Caco-2 (cell line): ENCODE results near the gene NPR1. TPM values are rescaled to one million over a fixed set of nuclear protein-coding genes. Genes with fewer than 3 reads are reported as not detected.

Source experiments
- BruUV-seq: library from RNA; stranded (reverse); fragments of 400-500 nt; replicated peaks from 2 replicates; lab custom pipeline; 2021; lab: Mats Ljungman, UMichigan
- CTCF ChIA-PET: fragments of 300-600 bp; sonication (Branson Sonifier 250); formaldehyde crosslinking; loops from one replicate; lab custom pipeline; 2022; ENCODE audit warnings: antibody characterized with exemption; lab: Charles Lee
- POLR2A ChIA-PET: fragments of 300-600 bp; sonication (Branson Sonifier 250); formaldehyde crosslinking; loops from one replicate; lab custom pipeline; 2022; ENCODE audit warnings: antibody characterized with exemption; lab: Charles Lee
- DNase-seq, 2 experiments: peaks; one replicate each; pipeline versions ENCODE4 v3.0.0 to v3.0.0-alpha.2; 2020 to 2022
- H3K27me3 ChIP-seq: replicated peaks from 2 replicates; pipeline ENCODE4 v1.6.0; 2011; ENCODE audit warnings: low read length; ENCODE audit not compliant: control insufficient read depth, insufficient read depth
- H3K36me3 ChIP-seq: 2 replicates; pipeline ENCODE4 v1.5.1; 2011; ENCODE audit warnings: low read length; ENCODE audit not compliant: control insufficient read depth, insufficient read depth
- H3K4me1 ChIP-seq: fragments of 250-450 bp; sonication (Bioruptor Pico); 2 replicates; pipeline ENCODE4 v1.5.1; 2020; ENCODE audit warnings: mild to moderate bottlenecking
- H3K4me3 ChIP-seq: 2 replicates; pipeline ENCODE4 v1.5.1; 2011; ENCODE audit warnings: low read depth, mild to moderate bottlenecking, control low read depth, low read length
- H3K9me3 ChIP-seq: fragments of 250-450 bp; sonication (Bioruptor Pico); 2 replicates; pipeline ENCODE4 v1.5.1; 2020; ENCODE audit warnings: mild to moderate bottlenecking, moderate library complexity
- H3K27ac Mint-ChIP-seq: one replicate; pipeline ENCODE4 v1.8.0; 2022; ENCODE audit warnings: mixed read lengths; ENCODE audit not compliant: unreplicated experiment
- H3K27me3 Mint-ChIP-seq: one replicate; pipeline ENCODE4 v1.8.0; 2022; ENCODE audit warnings: mixed read lengths; ENCODE audit not compliant: insufficient read depth, unreplicated experiment
- H3K36me3 Mint-ChIP-seq: one replicate; pipeline ENCODE4 v1.8.0; 2022; ENCODE audit warnings: mild to moderate bottlenecking, mixed read lengths; ENCODE audit not compliant: insufficient read depth, unreplicated experiment
- H3K4me1 Mint-ChIP-seq: one replicate; pipeline ENCODE4 v1.8.0; 2022; ENCODE audit warnings: low read depth, mixed read lengths; ENCODE audit not compliant: unreplicated experiment
- H3K4me3 Mint-ChIP-seq: one replicate; pipeline ENCODE4 v1.8.0; 2022; ENCODE audit warnings: mild to moderate bottlenecking, moderate library complexity, mixed read lengths; ENCODE audit not compliant: unreplicated experiment
- H3K9me3 Mint-ChIP-seq: one replicate; pipeline ENCODE4 v1.8.0; 2022; ENCODE audit warnings: mixed read lengths; ENCODE audit not compliant: unreplicated experiment
- intact Hi-C: fragments of 100-400 bp; cut with micrococcal nuclease; formaldehyde crosslinking; loops from one replicate; pipeline ENCODE4 v1.10.0; 2022; ENCODE audit not compliant: unreplicated experiment
- total RNA-seq: library from RNA; stranded (reverse); gene quantifications from 2 replicates; pipeline ENCODE4 v1.2.3, GENCODE V29; 2022
- TF ChIP-seq, protein P1 (sequence below), 2 experiments: fragments of 200-600 bp in 1 of 2; IDR thresholded peaks; 1 replicate in 1 of 2; 2 replicates in 1 of 2; pipeline versions ENCODE4 v1.5.1 to v1.8.0; 2011 to 2022; ENCODE audit warnings: antibody characterized with exemption in 1 of 2, control low read depth in 1 of 2, inconsistent platforms in 1 of 2, low read depth in 1 of 2, low read length in 1 of 2, mild to moderate bottlenecking in 1 of 2, moderate library complexity in 1 of 2; ENCODE audit not compliant: insufficient read depth in 1 of 2, severe bottlenecking in 1 of 2, unreplicated experiment in 1 of 2

NPR1 gene
- total RNA-seq, 1 experiment from 2014 or later, result 1.4 TPM

DNA sequence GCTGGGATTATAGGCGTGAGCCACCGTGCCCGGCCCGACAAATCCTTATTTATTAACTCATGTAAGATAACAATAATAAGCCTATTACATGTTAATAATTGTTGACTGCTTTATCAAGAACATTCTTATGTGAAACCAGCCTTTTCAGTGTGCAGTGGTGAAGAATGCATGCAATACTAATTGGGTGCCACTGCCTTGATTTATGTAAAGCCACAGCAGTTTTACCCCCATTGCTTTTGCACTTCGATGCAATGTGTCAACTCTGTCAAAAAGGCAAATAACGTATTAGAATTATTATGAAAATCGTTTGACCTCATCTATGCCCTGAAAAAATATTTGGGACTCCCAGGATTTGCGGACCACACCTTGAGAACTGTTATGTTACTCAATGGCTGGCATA, 18.3 kb downstream of the NPR1 start:
- H3K9me3 ChIP-seq, result no peaks in the 10 kb centered on the region
- BruUV-seq, result no TSS peak
- no peak for DNase-seq
- Mint-ChIP-seq H3K9me3 (no peaks in the 10 kb centered on the region), H3K36me3 (no peaks in the 10 kb centered on the region), H3K27ac (peak overlapping the region; percentile 53), H3K27me3 (no peaks in the 10 kb centered on the region), H3K4me1 (peaks cover 10% of the 10 kb centered on the region), H3K4me3 (no peak overlapping the region)
- H3K36me3 ChIP-seq, result no peaks in the 10 kb centered on the region
- POLR2A ChIA-PET, result interaction anchor here (1.1 kb wide), 1 partner anchor 31 kb away, joined by 3 read pairs; the partner anchor contains the start of gene INTS3
- H3K27me3 ChIP-seq, result no peaks in the 10 kb centered on the region
- CTCF ChIA-PET, result no interaction called here
- intact Hi-C loops, result no loop called here
- H3K4me1 ChIP-seq, result peaks cover 13% of the 10 kb centered on the region
- TF ChIP-seq, protein P1, sequence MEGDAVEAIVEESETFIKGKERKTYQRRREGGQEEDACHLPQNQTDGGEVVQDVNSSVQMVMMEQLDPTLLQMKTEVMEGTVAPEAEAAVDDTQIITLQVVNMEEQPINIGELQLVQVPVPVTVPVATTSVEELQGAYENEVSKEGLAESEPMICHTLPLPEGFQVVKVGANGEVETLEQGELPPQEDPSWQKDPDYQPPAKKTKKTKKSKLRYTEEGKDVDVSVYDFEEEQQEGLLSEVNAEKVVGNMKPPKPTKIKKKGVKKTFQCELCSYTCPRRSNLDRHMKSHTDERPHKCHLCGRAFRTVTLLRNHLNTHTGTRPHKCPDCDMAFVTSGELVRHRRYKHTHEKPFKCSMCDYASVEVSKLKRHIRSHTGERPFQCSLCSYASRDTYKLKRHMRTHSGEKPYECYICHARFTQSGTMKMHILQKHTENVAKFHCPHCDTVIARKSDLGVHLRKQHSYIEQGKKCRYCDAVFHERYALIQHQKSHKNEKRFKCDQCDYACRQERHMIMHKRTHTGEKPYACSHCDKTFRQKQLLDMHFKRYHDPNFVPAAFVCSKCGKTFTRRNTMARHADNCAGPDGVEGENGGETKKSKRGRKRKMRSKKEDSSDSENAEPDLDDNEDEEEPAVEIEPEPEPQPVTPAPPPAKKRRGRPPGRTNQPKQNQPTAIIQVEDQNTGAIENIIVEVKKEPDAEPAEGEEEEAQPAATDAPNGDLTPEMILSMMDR (IDR thresholded peaks at IDR 0.05; ENCODE audit: insufficient read depth in 1 of 2, low read depth in 1 of 2, low read length in 1 of 2, severe bottlenecking in 1 of 2, unreplicated experiment in 1 of 2), result no peak
- no peak overlapping the region for H3K4me3 ChIP-seq

DNA sequence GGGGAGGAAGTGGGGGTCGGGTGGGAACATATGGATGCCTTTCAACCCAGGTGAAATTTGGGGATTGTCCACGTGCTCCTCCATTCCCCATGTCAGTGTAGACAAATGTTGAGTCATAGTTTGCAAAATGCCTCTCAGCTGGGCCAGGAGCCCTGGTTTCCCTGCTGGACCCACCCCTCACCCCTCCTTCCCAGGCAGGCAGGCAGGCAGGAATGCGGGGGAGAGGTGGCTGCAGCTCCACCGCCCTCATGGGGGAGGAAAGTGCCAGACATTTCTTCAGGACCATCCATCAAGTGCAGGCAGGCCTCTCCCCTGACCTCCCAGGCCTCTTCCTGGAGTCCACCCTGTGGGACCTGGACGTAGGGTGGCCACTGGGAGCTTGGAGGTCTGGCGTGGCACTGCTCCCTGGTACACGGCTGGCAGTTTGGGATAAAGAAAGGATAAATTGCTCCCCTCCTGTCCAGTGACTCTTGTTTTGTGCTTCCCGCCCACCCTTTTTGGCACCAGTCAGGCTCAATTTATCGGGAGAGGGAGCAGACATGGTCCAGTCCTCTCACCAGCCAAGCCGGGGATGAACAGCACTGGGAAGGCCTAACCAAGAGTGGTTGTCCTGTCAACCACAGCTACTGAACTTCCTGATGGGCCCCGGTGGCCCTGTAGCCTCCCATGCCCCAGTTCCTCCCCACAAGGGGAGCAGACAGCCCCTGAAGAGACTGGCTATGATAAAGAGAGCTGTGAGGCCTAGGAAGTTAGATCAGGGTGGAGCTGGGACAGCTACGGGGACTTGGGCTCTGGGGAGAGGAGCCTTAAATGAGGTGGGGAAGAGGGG, 18.9 kb downstream of the NPR1 start:
- H3K27me3 Mint-ChIP-seq, result no peaks in the 10 kb centered on the region
- no TSS peak for BruUV-seq
- Histone ChIP-seq H3K27me3 (no peaks in the 10 kb centered on the region), H3K4me3 (no peak overlapping the region), H3K4me1 (peaks cover 13% of the 10 kb centered on the region), H3K36me3 (no peaks in the 10 kb centered on the region), H3K9me3 (no peaks in the 10 kb centered on the region)
- TF ChIP-seq, protein P1 (IDR thresholded peaks at IDR 0.05; ENCODE audit: insufficient read depth in 1 of 2, low read depth in 1 of 2, low read length in 1 of 2, severe bottlenecking in 1 of 2, unreplicated experiment in 1 of 2), result no peak
- ChIA-PET POLR2A (interaction anchor here (1.1 kb wide), 1 partner anchor 30 kb away, joined by 3 read pairs; the partner anchor contains the start of gene INTS3), CTCF (interaction anchor here (0.7 kb wide), 1 partner anchor 265 kb away, joined by 3 read pairs; the partner anchor contains the start of gene SLC39A1)
- peaks cover 10% of the 10 kb centered on the region for H3K4me1 Mint-ChIP-seq
- H3K9me3 Mint-ChIP-seq, result no peaks in the 10 kb centered on the region
- H3K36me3 Mint-ChIP-seq, result no peaks in the 10 kb centered on the region
- no peak overlapping the region for H3K4me3 Mint-ChIP-seq
- peak overlapping the region; percentile 53 for H3K27ac Mint-ChIP-seq
- intact Hi-C loops, result no loop called here
- peak; percentile 68 to 82 for DNase-seq

DNA sequence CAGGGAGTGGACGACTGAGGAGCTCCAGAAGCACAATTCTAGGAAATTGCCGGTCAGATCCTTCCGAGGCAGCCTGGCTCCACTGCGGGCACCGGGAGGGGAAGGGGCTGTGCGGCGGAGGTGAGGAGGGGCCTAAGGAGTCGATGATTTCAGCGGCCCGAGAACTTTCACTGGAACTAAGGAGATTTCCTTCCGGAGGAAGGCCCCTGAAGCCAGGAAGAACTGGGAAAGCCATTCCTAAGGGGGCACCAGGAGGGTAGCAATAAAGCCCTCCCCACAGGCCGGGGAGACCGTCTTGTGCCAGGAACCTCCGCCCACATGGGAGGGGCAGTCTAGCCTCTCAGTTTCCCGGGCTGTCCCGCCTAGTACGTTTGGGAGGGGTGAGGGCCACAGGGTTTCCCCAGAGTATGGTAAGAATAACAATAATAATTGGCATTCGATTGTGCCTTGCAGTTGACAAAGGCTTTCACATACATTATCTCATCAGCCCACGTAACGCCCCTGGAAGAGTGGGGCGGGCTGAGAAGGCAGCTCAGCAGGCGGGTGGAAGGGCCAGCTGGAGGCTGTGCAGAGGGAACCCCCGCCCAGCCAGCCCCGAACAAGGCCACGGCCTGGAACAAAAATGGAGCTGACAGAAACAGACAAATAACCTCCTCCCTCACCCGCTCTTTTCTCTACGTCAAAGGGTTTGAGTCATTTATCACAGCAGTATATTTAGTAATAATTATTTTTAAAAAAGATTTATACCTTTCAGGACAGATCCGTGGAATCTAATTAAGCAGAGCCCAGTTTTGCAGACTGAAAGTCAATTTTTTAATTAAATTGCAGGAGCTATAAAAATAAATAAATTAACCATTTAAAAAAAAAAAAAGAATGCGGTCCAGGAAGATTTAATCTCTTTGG, 19.8 kb downstream of the NPR1 start:
- no TSS peak for BruUV-seq

More for the DNA sequence above, 19.8 kb downstream of the NPR1 start:
- Histone ChIP-seq H3K4me1 (peaks cover 13% of the 10 kb centered on the region), H3K4me3 (no peak overlapping the region), H3K36me3 (no peaks in the 10 kb centered on the region), H3K27me3 (no peaks in the 10 kb centered on the region), H3K9me3 (no peaks in the 10 kb centered on the region)
- Mint-ChIP-seq H3K9me3 (no peaks in the 10 kb centered on the region), H3K4me1 (peaks cover 10% of the 10 kb centered on the region), H3K27ac (no peak overlapping the region), H3K4me3 (no peak overlapping the region), H3K36me3 (no peaks in the 10 kb centered on the region), H3K27me3 (no peaks in the 10 kb centered on the region)
- ChIA-PET POLR2A (interaction anchor here (1.1 kb wide), 1 partner anchor 30 kb away, joined by 3 read pairs; the partner anchor contains the start of gene INTS3), CTCF (no interaction called here)
- intact Hi-C loops, result no loop called here
- TF ChIP-seq, protein P1 (IDR thresholded peaks at IDR 0.05; ENCODE audit: insufficient read depth in 1 of 2, low read depth in 1 of 2, low read length in 1 of 2, severe bottlenecking in 1 of 2, unreplicated experiment in 1 of 2), result no peak
- DNase-seq, result no peak
